GM15510 (cell line): ENCODE measurements around the gene TRAF7.

ENCODE experiments used
- POLR2A ChIP-seq: IDR thresholded peaks from 3 replicates; pipeline ENCODE4 v1.6.1; 2011; ENCODE audit warnings: borderline replicate concordance; ENCODE audit not compliant: insufficient read length; ENCODE audit errors: extremely low read depth

The TRAF7 gene

GRCh38 chr16:2189252-2189893 is 33.8 kb downstream of the TRAF7 start:
- no peak for TF ChIP-seq POLR2A

- TF ChIP-seq POLR2A = no peak
Measured at GRCh38 chr16:2190002-2190658, 34.5 kb downstream of the TRAF7 start.

GRCh38 chr16:2190659-2191445 is 35.3 kb downstream of the TRAF7 start:
- TF ChIP-seq POLR2A = no peak

GRCh38 chr16:2191446-2191706 is 35.8 kb downstream of the TRAF7 start:
- no peak for TF ChIP-seq POLR2A

GRCh38 chr16:2194166-2194834 is 38.7 kb downstream of the TRAF7 start:
- no peak for TF ChIP-seq POLR2A

GRCh38 chr16:2194852-2195321 is 39.3 kb downstream of the TRAF7 start:
- TF ChIP-seq POLR2A = no peak

GRCh38 chr16:2195322-2196161 is 40.0 kb downstream of the TRAF7 start:
- TF ChIP-seq POLR2A = no peak

- TF ChIP-seq POLR2A = no peak
Measured at GRCh38 chr16:2196162-2196980, 40.8 kb downstream of the TRAF7 start, which contains the start of gene CASKIN1. Gene CASKIN1, minus strand, starts transcription at chr16:2196605. Its CDS starts 173 bp downstream, at chr16:2196432.

GRCh38 chr16:2196981-2197511 is 41.5 kb downstream of the TRAF7 start:
- TF ChIP-seq POLR2A = no peak

- TF ChIP-seq POLR2A = no peak
Measured at GRCh38 chr16:2197765-2198164, 42.2 kb downstream of the TRAF7 start.

GRCh38 chr16:2198283-2198682 is 42.7 kb downstream of the TRAF7 start:
- no peak for TF ChIP-seq POLR2A

- no peak for TF ChIP-seq POLR2A
Measured at GRCh38 chr16:2199095-2199494, 43.5 kb downstream of the TRAF7 start.

GRCh38 chr16:2199621-2200139 is 44.1 kb downstream of the TRAF7 start:
- no peak for TF ChIP-seq POLR2A
